GM19467 (cell line): ENCODE results near the gene FAAH.
"Not testable (repeated sequence)": the region's sequence is repeated elsewhere in the genome, so short reads cannot be mapped to it uniquely, and the experiment has no call there.

Experiments used
- ATAC-seq: cut with Tn5 transposase; IDR thresholded peaks from one replicate; pipeline ENCODE4 v1.9.1; 2021; ENCODE audit warnings: mild to moderate bottlenecking, moderate library complexity; ENCODE audit not compliant: unreplicated experiment

FAAH gene

DNA sequence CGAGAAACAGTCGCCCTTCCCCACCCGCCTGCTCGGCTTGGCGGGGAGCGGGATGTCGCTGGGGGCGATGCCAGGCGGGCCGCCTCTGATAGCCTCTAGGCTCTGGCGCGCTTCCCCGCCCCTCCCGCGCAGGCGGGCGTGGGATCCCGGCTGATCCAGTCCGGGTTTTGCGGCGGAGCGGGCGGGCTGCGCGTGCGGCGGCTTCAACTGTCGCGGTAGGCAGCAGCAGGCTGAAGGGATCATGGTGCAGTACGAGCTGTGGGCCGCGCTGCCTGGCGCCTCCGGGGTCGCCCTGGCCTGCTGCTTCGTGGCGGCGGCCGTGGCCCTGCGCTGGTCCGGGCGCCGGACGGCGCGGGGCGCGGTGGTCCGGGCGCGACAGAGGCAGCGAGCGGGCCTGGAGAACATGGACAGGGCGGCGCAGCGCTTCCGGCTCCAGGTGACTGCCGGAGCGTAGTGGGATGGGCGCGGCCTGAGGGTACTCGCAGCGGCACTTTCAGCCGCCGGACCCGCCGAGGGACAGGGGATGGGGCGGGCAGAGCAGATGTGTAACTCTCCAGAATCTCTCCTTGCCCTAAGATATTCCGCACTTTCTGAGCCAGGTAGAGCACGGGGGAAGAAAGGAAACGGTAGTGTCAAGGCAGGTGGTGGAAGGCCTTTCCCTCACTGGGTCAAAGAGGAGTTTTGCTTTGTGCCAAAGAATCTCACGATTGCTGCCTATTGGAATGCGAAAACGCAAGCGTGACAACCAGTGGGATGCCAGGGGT lies at the start of gene FAAH:
FAAH (plus strand) TSS at position 210 of the 764 bp plus-strand sequence; CDS start at position 242, 32 bp downstream.
- ATAC-seq, result no peak

DNA sequence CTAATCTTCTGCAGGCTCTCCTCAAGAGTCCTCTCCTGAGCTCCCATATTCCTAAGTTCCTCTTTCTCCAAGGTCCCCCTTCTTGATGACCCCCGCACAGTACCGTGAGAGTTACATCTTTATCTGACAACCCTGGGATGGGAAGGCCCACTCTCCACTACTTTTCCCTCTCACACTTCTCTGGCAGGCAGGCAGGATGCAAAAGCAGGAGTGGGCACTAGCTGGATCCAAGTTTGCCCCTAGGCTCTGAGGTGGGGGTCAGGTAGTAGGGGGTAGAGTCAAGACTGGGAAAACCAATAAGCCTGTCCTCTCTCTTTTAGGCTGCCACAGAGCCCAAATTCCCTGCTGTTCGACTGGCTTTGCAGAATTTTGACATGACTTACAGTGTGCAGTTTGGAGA lies 49.6 kb upstream of the FAAH start:
- no peak for ATAC-seq

DNA sequence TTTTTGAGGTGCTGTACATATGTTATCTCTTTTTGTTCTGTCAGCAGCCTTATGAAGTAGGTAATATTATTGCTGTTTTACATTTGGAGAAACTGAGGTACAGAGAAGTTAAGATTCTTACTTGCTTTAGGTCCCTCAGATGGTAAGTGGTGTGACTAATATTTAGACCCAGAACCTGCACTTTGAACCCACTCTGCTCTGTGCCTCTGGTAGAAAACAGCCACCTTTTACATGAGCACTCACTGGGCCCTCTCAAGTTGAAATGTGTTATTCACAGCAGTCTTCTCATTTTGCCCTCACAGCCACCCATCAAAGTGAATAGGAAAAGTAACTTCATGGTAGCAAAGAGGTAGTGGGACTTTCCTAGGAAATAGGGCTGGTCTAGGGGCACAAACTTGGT lies 48.8 kb upstream of the FAAH start:
- ATAC-seq, result no peak

DNA sequence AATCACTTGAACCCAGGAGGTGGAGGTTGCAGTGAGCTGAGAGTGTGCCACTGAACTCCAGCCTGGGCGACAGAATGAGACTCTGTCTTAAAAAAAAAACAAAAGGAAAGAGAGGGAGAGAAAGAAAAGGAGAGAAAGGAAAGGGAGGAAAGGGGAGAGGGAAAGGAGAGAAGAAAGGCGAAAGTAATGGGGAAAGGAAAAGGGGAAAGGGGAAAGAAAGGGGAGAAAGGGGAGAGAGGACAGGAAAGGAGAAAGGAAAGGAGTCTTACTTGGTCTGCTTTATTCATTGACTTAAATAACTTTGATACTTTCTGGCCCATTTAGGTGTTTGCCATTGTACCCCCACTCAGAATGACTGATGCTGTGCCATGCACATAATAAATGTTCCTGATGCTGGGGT lies 41.8 kb upstream of the FAAH start:
- ATAC-seq, result no peak

DNA sequence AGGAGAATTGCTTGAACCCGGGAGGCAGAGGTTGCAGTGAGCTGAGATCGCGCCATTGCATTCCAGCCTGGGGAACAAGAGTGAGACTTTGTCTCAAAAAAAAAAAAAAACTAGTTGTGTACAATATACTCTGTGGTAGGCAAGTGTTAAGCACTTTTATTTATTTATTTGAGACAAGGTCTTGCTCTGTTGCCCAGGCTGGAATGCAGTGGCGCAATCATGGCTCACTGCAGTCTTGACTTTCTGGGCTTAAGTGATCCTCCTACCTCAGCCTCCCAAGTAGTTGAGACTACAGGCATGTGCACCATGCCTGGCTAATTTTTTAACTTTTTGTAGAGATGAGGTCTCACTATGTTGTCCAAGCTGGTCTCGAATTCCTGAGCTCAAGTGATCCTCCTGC lies 38.2 kb upstream of the FAAH start:
- ATAC-seq, result not testable (repeated sequence)

DNA sequence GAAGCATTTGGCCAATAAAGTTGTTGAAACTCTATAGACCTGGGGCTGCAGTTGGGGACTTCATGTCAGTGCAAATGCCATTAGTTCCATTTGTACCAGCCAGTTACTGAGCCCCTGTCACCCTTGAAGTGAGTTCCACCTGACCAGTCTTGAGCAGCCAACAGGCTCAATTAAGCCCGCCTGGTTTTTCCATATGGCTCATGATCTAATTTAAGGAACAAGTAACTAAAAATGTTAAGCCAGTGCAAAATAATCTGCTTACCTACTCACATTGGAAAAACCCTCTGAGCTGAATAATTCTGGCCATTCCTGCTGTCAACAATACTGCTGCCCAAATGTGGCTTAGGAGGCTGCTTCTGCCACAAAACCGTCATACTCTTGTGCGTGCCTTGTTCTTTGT lies 32.0 kb upstream of the FAAH start:
- ATAC-seq, result no peak

DNA sequence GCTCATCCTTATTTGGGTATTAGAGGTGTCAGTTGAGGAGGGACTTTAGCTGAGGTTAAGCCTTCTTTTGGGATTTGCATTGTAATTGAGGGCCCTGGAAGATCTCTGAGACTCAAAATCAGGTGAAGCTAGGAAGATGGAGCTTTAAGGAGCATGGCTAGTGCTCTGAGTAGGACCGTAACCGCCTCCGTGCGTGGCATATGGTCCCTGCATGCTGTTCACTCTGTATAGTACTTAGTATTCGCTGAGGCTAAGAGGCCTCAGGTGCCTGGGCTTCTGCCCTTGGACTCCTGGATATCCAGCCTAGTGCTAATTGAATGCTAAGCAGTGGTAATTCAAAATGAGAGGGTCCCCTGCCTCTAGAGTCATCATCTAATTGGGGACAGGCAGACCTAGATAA lies 31.0 kb upstream of the FAAH start:
- ATAC-seq, result no peak

DNA sequence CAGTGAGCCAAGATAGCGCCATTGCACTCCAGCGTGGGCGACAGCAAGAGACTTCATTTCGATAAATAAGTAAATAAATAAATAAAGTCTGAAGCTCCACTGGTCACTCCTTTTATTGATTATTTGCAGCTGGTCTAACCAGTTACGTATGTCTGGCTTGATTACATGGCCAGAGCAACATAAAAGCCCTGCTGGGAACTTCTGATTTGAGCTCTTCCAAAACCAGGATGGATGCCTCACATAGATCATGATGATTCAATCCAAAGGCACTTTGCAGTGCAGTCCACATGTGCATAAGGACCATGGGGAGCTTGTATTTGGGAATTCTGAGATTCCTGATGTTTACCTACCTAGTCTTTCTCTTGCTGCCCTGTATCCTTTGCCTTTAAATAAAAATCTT lies 29.5 kb upstream of the FAAH start:
- no peak for ATAC-seq

DNA sequence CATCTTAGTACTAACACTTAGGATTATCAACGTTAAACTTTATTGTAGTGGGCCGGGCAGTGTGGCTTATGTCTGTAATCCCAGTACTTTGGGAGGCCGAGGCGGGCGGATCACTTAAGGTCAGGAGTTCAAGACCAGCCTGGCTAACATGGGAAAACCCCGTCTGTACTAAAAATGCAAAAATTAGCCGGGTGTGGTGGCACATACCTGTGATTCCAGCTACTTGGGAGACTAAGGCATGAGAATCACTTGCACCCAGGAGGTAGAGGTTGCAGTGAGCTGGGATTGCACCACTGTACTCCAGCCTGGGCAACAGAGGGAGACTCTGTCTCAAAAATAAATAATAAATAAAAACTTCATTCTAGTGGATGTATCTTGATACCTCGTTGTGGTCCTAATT lies 28.3 kb upstream of the FAAH start:
- ATAC-seq, result not testable (repeated sequence)

DNA sequence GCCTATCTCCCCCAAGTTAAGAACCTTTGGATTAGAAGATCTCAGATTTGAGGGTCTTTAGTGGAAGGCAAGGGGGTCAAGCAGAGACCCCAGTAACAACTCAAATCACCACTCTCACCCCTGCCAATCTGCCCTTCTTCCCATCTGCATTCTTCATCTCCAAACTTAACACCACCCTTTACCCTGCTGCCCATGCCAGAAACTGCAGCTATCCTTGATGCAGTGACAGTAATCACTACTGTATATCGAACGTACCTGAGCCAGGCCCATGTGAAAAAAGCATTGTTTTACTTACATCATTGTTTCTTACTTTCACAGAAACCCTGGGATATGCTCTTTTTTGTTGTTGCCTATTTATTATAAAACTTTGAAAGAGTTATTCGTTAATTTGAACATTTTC lies 27.0 kb upstream of the FAAH start:
- no peak for ATAC-seq

DNA sequence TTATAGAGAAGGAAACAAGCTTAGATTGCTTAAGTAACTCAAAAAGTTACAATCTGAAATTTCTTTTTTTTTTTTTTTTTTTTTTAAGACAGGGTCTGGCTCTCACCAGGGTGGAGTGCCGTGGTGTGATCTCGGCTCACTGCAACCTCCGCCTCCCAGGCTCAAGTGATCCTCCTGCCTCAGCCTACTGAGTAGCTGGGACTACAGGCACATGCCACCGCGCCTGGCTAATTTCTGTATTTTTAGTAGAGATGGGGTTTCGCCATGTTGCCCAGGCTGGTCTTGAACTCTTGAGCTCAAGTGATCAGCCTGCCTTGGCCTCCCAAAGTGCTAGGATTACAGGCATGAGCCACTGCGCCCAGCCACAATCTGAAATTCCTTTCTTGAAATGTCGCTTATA lies 26.4 kb upstream of the FAAH start:
- not testable (repeated sequence) for ATAC-seq

DNA sequence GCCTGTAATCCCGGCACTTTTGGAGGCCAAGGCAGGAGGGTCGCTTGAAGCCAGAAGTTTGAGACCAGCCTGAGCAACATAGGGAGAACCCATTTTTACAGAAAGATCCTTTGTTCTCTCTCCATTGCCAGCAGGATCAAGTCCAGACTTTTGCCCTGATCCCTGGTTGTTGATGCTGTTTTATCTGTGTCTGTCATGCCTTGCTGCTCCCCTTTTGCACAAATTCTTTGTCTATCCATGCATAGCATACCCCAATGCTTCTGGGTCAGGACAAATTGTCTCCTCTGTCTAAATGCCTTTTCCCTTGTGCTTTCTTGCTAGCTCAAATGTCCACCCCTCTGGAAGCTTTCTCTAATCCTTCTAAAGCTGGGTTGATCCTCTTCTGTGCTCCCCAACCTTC lies 25.3 kb upstream of the FAAH start:
- no peak for ATAC-seq

DNA sequence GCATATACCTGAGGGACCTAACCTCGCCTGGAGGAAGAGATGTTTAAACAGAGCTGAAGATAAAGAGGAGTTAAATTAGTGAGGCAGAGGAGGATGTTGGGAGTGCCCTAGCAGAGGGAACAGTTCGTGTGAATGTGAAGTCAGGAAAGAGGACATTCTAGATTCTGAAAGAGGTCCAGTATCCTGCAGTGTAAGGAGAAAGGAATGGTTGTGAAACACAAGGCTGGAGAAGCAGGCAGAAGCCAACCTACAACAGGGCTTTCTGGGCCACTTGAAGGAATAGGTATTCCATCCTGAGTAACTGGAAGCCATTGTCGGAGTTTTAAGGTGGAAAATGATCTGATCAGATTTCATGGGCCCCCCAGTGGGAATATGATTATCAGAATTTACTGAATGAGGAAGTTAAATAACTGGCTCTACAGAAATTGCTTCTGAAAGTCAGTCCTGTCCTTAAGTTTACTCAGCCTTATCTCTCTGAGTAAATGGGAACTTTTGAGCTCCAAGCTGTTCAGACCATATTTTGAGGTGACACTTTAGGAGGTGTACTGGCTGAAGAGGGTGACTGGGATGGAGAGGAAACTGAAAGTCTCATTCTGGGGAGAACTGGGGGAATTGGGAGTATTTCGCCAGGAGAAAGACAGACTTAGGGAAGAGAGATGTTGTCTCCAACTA lies 24.4 kb upstream of the FAAH start:
- ATAC-seq, result no peak

DNA sequence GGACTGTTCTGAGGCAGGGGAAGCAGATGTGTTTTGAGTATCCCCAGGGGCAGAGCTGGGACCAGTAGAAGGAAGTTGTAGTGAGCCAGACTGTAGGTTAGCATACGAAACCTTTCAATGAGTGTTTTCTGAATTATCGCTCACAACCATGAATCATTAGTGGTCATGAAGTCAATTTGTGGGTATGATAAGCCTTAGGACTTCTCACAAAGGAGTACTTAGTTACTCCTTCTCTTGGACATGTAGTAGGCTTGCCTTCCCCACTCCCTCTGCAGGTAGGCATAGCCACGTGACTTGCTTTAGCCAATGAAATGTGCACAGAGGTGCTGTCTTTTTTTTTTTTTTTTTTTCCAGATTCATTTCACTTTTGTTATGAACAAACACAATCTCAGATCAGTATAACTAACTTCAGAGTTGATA lies 23.9 kb upstream of the FAAH start:
- ATAC-seq, result no peak

DNA sequence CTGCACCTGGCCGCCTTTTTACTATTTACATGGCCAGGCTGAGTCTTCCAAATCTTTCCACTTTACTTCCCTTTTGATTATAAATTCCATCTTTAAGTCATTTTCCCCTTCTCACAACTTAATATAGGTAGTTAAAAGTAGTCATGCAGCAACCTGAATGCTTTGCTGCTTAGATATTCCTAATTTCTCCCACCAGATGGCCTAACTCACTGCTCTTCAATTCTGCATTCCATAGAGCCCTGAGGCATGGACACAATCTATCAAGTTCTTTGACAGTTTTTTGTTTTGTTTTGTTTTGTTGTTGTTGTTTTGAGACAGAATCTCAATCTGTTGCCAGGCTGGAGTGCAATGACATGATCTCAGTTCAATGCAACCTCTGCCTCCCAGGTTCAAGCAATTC lies 21.7 kb upstream of the FAAH start:
- no peak for ATAC-seq

DNA sequence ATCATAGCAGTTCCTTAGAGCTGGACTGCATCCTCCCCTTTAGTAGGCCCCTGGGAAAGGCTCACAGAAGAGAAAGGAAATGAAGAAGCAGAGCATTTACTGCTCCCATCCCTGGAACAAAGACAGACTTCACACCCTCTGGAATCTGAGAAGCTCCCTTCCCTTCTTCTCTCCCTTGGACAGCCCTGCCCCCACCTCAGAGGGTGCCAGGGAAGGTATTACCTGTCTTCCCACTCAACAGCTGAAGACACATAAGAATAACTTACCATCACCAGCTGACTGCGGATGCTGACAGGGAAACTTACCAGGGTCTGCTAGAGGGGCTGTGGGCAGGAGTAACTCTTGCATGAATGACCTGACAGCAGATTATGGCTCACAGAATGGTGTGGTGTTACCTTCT lies 14.1 kb upstream of the FAAH start:
- no peak for ATAC-seq

DNA sequence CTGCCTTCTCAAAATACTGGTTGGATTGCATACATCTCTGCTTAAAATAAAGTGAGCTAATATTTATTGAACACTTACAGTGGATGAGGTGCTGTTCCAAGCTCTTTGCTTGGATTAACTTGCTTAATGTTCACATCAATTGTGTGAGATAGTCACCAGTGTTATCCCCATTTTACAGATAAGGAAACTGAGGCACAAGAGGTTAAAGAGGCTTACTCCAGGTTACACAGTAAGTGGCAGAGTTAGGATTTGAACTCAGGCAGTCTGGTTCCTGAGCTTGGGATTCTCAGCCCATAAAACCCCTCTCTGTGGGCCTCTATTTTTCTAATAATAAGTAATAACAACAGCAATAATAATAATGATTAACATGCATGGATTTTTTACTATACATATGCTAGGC lies 13.6 kb upstream of the FAAH start:
- no peak for ATAC-seq

DNA sequence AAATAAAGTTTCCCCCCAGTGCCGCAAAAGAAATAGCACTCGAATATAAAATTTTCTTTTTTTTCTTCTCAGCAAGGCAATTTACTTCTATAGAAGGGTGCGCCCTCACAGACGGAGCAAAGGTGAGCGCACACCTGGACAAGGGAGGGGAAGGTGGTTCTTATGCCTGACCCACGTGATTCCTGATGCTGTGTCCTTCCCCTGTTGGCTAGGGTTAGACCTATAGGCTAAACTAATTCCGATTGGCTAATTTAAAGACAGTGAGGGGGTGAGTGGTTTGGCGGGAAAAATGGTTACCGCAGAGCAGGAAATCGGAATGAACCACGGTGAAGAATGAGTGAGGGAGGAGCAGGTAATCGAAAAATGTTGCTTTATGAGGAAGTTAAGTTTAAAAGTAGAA lies 607 bp upstream of the FAAH start:
- ATAC-seq, result no peak

DNA sequence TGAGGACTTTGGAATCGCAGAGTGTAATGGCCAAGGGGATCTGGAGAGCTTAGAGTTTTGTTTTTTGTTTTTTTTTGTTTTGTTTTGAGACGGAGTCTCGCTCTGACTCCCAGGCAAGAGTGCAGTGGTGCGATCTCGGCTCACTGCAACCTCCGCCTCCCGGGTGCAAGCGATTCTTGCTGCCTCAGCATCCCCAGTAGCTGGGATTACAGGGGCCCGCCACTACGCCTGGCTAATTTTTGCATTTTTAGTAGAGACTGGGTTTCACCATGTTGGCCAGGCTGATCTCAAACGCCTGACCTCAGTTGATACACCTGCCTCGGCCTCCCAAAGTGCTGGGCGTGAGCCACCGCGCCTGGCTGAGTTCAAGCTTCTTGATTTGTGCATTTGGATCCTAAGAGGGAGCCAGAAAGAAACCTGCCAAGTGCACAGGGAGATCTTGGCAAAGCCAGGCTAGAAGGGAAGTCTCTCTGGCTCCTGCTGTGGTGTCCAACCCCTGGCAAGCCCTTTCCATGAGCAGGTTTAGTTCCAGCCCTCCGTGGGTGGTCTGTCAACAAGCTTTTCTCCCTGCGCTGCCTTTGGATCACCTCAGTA lies 852 bp downstream of the FAAH start:
- no peak for ATAC-seq

DNA sequence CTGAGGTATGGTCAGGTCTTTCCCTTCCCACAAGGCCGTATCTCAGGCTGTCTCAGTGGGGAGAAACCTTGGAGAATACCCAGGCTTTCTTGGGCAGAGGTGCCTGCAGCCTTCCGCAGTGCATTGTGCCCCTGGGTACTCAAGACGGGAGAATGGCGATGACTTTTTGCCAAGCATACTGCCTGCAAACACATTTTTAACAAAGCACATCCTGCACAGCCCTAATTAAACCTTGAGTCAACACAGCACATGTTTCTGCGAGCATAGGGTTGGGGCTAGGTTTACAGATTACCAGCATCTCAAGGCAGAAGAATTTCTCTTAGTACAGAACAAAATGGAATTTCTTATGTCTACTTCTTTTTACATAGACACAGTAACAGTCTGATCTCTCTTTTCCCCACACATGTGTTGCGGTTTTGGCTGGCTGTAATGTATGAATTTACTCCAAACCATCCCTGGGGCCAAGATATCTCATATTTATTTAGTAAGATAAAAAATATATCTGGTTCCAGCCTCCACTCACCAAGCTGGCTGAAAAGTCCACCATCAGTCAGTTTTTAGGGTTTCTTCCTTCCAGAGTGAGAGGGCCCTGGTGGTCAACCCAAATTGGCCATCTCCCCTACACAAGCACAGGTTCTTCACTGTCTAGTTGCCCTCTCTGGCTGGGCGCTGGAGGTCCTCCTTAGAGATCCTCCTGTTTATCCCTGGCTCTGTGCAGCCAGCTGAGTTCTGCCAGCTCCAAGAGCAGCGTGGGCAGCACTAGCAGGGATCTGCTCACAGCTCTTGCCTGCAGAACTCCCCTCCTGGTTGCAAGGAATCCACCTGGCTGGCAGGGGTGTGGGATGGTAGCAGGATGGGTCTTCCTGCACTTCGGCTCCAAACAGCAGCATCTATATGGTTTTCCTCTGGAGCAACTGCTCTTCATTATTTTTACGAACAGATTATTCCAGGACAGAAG lies 2.6 kb downstream of the FAAH start:
- ATAC-seq, result no peak

DNA sequence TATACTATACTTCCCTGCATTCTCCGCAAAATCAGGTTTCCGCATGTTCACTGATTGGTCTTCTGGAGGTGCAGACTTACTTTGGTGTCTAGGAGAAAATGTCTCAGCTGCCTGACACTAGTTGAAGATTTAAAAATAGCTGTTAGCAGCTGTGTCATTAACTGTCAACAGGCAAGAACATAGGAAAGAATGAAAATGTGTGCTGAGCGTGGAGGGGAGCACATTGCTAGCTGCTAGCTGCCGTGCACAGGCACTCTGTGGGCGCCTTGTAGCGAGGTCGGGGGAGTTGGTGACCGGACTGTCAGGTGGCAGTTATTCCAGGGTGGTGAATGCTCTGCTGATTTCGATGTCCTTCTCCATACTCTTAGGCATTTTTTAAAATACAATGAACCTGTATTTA lies 5.2 kb downstream of the FAAH start:
- ATAC-seq, result no peak
